SK-N-SH treated with all-trans-retinoic acid at 6 μM for 48 hours (cell line): ENCODE data around the gene SHF.

Experiments used
- BACH2 ChIP-seq: fragments of 250-450 bp; sonication (Bioruptor Pico); IDR thresholded peaks from 2 replicates; pipeline ENCODE4 v1.9.0; 2021; ENCODE audit warnings: mild to moderate bottlenecking, borderline replicate concordance
- GLIS3 ChIP-seq: fragments of 250-450 bp; sonication (Bioruptor Pico); IDR thresholded peaks from 2 replicates; pipeline ENCODE4 v1.5.0; 2020; ENCODE audit warnings: mild to moderate bottlenecking, moderate library complexity
- PATZ1 ChIP-seq: fragments of 250-450 bp; sonication (Bioruptor Pico); IDR thresholded peaks from 2 replicates; pipeline ENCODE4 v1.8.0; 2020; ENCODE audit warnings: mild to moderate bottlenecking, moderate library complexity, borderline replicate concordance
- TOX ChIP-seq: fragments of 250-450 bp; sonication (Bioruptor Pico); IDR thresholded peaks from 2 replicates; pipeline ENCODE4 v1.8.0; 2021; ENCODE audit warnings: mild to moderate bottlenecking, moderate library complexity, borderline replicate concordance
- ZC3H10 ChIP-seq: fragments of 250-450 bp; sonication (Bioruptor Pico); IDR thresholded peaks from 2 replicates; pipeline ENCODE4 v1.5.1; 2021; ENCODE audit warnings: mild to moderate bottlenecking, moderate library complexity

GRCh38 chr15:45132844-45133560 is 54.8 kb downstream of the SHF start:
- no peak for TF ChIP-seq TOX
- TF ChIP-seq BACH2 (CRISPR knock-in tag): no peak
- TF ChIP-seq PATZ1 (CRISPR knock-in tag): no peak
- no peak for TF ChIP-seq GLIS3 (CRISPR knock-in tag)
- no peak for TF ChIP-seq ZC3H10 (CRISPR knock-in tag)
